ENCODE data around the gene UPK3A. TPM values are rescaled to one million over a fixed set of nuclear protein-coding genes. Genes with fewer than 3 reads are reported as not detected.

The UPK3A gene
- polyA plus RNA-seq, 1 of the 3 experiments (the other 2 are of a cell fraction), result not detected

- TF ChIP-seq ZBTB33 (IDR thresholded peaks at IDR 0.05; ENCODE audit: borderline replicate concordance, low read depth) (no peak), USF2 (IDR thresholded peaks at IDR 0.05; ENCODE audit: borderline replicate concordance, low read depth, low read length) (no peak), JUND (IDR thresholded peaks at IDR 0.05) (no peak), FOXJ3 (CRISPR knock-in tag; IDR thresholded peaks at IDR 0.05) (no peak)
Observed at GRCh38 chr22:45281010-45281409, 3.7 kb upstream of the UPK3A start (continued).

GRCh38 chr22:45285263-45286058, 712 bp downstream of the UPK3A start:
- Histone ChIP-seq H3K9ac (no peak overlapping the region), H3K27ac (ENCODE audit: low read depth in 2 of 2, low read length in 1 of 2) (no peak overlapping the region), H3K4me2 (no peak overlapping the region), H4K20me1 (ENCODE audit: insufficient read depth) (no peaks in the 10 kb centered on the region), H3K9me3 (no peaks in the 10 kb centered on the region), H3K4me3 (ENCODE audit: low read depth in 2 of 2, low read length in 1 of 2) (no peak overlapping the region), H3K79me2 (ENCODE audit: insufficient read depth) (no peaks in the 10 kb centered on the region), H3K36me3 (replicated peaks in 1 of 2; ENCODE audit: control insufficient read depth in 1 of 2, insufficient read depth in 2 of 2, low read length in 1 of 2) (no peaks in the 10 kb centered on the region), H3K27me3 (ENCODE audit: insufficient read depth) (peaks cover 6% of the 10 kb centered on the region; the same call in 1 of the 2 replicates), H3K4me1 (ENCODE audit: control insufficient read depth in 1 of 2, insufficient read depth in 2 of 2, low read depth in 1 of 2, low read length in 1 of 2) (peaks cover 0 to 3% of the 10 kb centered on the region in 2 experiments; a peak in 1 of 4 replicates), H3K9me2 (no peaks in the 10 kb centered on the region), H3F3A (replicated peaks; ENCODE audit: insufficient read depth) (no peaks in the 10 kb centered on the region), H2AFZ (ENCODE audit: low read depth) (no peak overlapping the region)
- 64% methylated on average over 11 of the region's 16 CpGs for WGBS (ENCODE audit: low lambda C conversion rate)
- TF ChIP-seq RAD21 (IDR thresholded peaks at IDR 0.05; ENCODE audit: low read length) (peak; percentile 19; the same call in 1 of the 2 replicates), GATA2 (CRISPR knock-in tag; IDR thresholded peaks at IDR 0.05) (no peak)
- POLR2A ChIA-PET, result interaction anchor here (0.6 kb wide), 1 partner anchor 9 kb away, joined by 5 read pairs; no protein-coding TSS in a partner anchor
- CTCF ChIA-PET, result interaction anchor here (0.9 to 1.2 kb wide), 2 partner anchors 13 to 15 kb away, joined by 3 read pairs; no protein-coding TSS in a partner anchor
- no peak for DNase-seq

- Histone ChIP-seq H3K4me2 (no peak overlapping the region), H3K4me1 (ENCODE audit: control insufficient read depth in 1 of 2, insufficient read depth in 2 of 2, low read depth in 1 of 2, low read length in 1 of 2) (peaks cover 0 to 3% of the 10 kb centered on the region in 2 experiments; a peak in 1 of 4 replicates), H3K27me3 (ENCODE audit: insufficient read depth) (peaks cover 6% of the 10 kb centered on the region; the same call in 1 of the 2 replicates), H3K36me3 (replicated peaks in 1 of 2; ENCODE audit: control insufficient read depth in 1 of 2, insufficient read depth in 2 of 2, low read length in 1 of 2) (no peaks in the 10 kb centered on the region), H3K9me2 (no peaks in the 10 kb centered on the region), H3K27ac (ENCODE audit: low read depth in 2 of 2, low read length in 1 of 2) (no peak overlapping the region), H2AFZ (ENCODE audit: low read depth) (no peak overlapping the region), H3K9ac (no peak overlapping the region), H3K9me3 (no peaks in the 10 kb centered on the region), H4K20me1 (ENCODE audit: insufficient read depth) (no peaks in the 10 kb centered on the region), H3K79me2 (ENCODE audit: insufficient read depth) (no peaks in the 10 kb centered on the region), H3K4me3 (ENCODE audit: low read depth in 2 of 2, low read length in 1 of 2) (no peak overlapping the region), H3F3A (replicated peaks; ENCODE audit: insufficient read depth) (no peaks in the 10 kb centered on the region)
- WGBS (ENCODE audit: low lambda C conversion rate), result 91% methylated on average over 11 of the region's 12 CpGs
- TF ChIP-seq TCF12 (IDR thresholded peaks at IDR 0.05) (no peak), USF1 (IDR thresholded peaks at IDR 0.05; ENCODE audit: borderline replicate concordance, low read depth) (no peak)
- ChIA-PET CTCF (no interaction called here), POLR2A (no interaction called here)
- no peak for DNase-seq
Observed at GRCh38 chr22:45286854-45287551, 2.3 kb downstream of the UPK3A start.

All from SK-N-SH (cell line).